ENCODE measurements around the gene C1QL4.

C1QL4 gene

DNA sequence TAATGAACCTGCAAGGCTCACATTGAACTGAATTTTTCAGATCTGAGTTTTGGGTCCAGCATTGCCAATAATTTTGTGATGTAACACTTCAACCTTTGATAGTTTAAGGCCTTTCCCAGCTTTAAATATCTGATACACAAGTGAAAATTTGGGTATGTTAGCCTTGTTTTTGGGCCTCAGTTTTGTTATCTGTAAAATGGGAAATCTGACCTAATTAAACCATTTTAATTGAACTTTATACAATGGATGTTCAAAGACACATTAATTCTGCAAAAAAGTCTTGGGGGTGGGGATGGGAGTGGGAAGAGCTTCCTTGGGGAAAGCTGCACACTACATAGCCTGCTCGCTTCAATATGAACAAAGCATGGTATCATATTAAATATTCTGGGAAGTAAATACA is 25.1 kb upstream of the C1QL4 start:
- peaks cover 0 to 2% of the 10 kb centered on the region in 2 experiments for H3K4me1 ChIP-seq (ENCODE audit: control insufficient read depth in 1 of 2, insufficient read depth in 2 of 2, low read length in 2 of 2)
- H3K79me1 ChIP-seq (ENCODE audit: low read length), result peaks cover 9% of the 10 kb centered on the region
- no peak overlapping the region for H4K91ac ChIP-seq (ENCODE audit: low read depth, low read length)
- no peak overlapping the region for H3K9ac ChIP-seq (ENCODE audit: low read length)
- no peaks in the 10 kb centered on the region for H3K36me3 ChIP-seq (ENCODE audit: control insufficient read depth in 1 of 2, insufficient read depth in 2 of 2, low read length in 2 of 2)
- no peak overlapping the region for H3K4ac ChIP-seq (ENCODE audit: low read depth, low read length)
- H3K27me3 ChIP-seq (ENCODE audit: insufficient read depth, low read length), result no peaks in the 10 kb centered on the region
- no CpG with 5 or more reads among the region's 1 CpG for WGBS (ENCODE audit: extremely low coverage, insufficient coverage, insufficient read length)
- H3K27ac ChIP-seq (ENCODE audit: low read depth, low read length), result no peak overlapping the region
- no peak overlapping the region for H3K4me3 ChIP-seq (ENCODE audit: low read depth, low read length)
- no peak overlapping the region for H3K4me2 ChIP-seq (ENCODE audit: low read length)
- H3K79me2 ChIP-seq (ENCODE audit: control insufficient read depth, insufficient read depth, low read length, poor library complexity), result peaks cover 5% of the 10 kb centered on the region
- no peak overlapping the region for H3K14ac ChIP-seq (ENCODE audit: low read length)
- H2BK120ac ChIP-seq (ENCODE audit: insufficient read depth, low read length, poor library complexity), result no peak overlapping the region
- H2AFZ ChIP-seq (ENCODE audit: insufficient read depth, low read length, poor library complexity), result no peak overlapping the region
- peaks cover 2% of the 10 kb centered on the region for H3K9me3 ChIP-seq (ENCODE audit: insufficient read depth, low read depth, low read length)
- no peak overlapping the region for H2AK5ac ChIP-seq (ENCODE audit: low read length)
- H4K12ac ChIP-seq (ENCODE audit: low read depth, low read length), result no peak overlapping the region
- H3K18ac ChIP-seq (ENCODE audit: low read length), result no peak overlapping the region
- no peak overlapping the region for H3K23ac ChIP-seq (ENCODE audit: low read length)
- no peak overlapping the region for H4K8ac ChIP-seq (ENCODE audit: low read depth, low read length)
- no peak overlapping the region for H2BK5ac ChIP-seq (ENCODE audit: low read depth, low read length, poor library complexity)
- no peak for DNase-seq
- no peak overlapping the region for H2BK12ac ChIP-seq (ENCODE audit: low read length)

DNA sequence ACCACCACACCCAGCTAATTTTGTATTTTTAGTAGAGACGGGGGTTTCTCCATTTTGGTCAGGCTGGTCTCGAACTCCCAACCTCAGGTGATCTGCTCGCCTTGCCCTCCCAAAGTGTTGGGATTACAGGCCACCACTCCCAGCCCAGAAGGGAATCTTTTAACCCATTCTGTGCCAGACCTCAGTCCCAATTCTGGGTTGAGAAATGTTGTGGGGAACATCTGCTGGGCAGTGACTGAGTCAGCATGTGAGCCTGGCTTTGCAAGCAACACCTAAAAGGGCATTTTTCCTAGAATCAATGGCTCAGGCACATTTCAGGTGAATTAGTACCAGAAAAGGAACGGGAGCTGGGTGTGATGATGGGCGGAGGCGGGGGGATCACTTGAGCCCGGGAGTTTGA is 22.7 kb upstream of the C1QL4 start:
- Histone ChIP-seq H2BK5ac (ENCODE audit: low read depth, low read length, poor library complexity) (no peak overlapping the region), H3K23ac (ENCODE audit: low read length) (no peak overlapping the region), H3K4me1 (ENCODE audit: control insufficient read depth in 1 of 2, insufficient read depth in 2 of 2, low read length in 2 of 2) (no peaks in the 10 kb centered on the region), H3K18ac (ENCODE audit: low read length) (no peak overlapping the region), H3K36me3 (ENCODE audit: control insufficient read depth in 1 of 2, insufficient read depth in 2 of 2, low read length in 2 of 2) (no peaks in the 10 kb centered on the region), H4K12ac (ENCODE audit: low read depth, low read length) (no peak overlapping the region), H3K4me2 (ENCODE audit: low read length) (no peak overlapping the region), H4K91ac (ENCODE audit: low read depth, low read length) (no peak overlapping the region), H3K4me3 (ENCODE audit: low read depth, low read length) (no peak overlapping the region), H2BK120ac (ENCODE audit: insufficient read depth, low read length, poor library complexity) (no peak overlapping the region), H3K9me3 (ENCODE audit: insufficient read depth, low read depth, low read length) (no peaks in the 10 kb centered on the region), H2BK12ac (ENCODE audit: low read length) (no peak overlapping the region), H4K8ac (ENCODE audit: low read depth, low read length) (no peak overlapping the region), H3K4ac (ENCODE audit: low read depth, low read length) (no peak overlapping the region), H2AFZ (ENCODE audit: insufficient read depth, low read length, poor library complexity) (no peak overlapping the region), H3K14ac (ENCODE audit: low read length) (no peak overlapping the region), H3K27ac (ENCODE audit: low read depth, low read length) (no peak overlapping the region), H3K79me1 (ENCODE audit: low read length) (no peaks in the 10 kb centered on the region), H3K27me3 (ENCODE audit: insufficient read depth, low read length) (no peaks in the 10 kb centered on the region), H2AK5ac (ENCODE audit: low read length) (no peak overlapping the region), H3K79me2 (ENCODE audit: control insufficient read depth, insufficient read depth, low read length, poor library complexity) (no peaks in the 10 kb centered on the region), H3K9ac (ENCODE audit: low read length) (no peak overlapping the region)
- DNase-seq, result no peak
- no CpG with 5 or more reads among the region's 7 CpGs for WGBS (ENCODE audit: extremely low coverage, insufficient coverage, insufficient read length)

DNA sequence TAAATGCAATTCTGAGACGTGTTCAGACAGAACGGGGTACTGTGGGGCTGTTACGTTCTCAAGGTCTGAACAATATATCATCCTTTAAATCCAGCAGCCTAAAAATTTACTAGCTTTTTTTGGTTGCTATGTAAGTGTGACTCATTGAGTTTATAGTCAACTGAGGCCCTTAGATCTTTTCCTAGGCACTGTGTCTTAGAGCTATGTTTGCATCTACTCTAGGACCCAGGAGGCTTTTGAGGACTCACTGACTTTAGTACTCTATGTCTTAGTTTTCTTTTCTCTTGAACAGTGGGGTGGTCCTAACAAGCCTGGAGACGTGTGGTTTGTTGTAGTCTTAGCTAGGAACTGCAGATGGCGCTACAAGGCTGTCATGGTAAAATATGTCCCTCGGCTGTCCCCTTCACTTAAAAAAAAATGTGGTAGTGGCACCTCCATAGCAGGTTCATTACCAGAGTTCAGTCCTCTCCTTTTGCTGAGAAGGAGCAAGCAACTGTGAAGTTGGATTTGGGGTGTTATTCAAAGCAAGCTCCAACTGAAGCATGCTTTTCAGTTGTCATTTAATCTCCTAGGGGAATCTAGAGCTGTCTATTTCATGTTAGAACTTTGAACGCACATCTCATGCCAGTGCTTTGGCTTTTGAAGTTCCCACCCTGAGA is 21.6 kb upstream of the C1QL4 start:
- no peaks in the 10 kb centered on the region for H3K79me1 ChIP-seq (ENCODE audit: low read length)
- H3K4ac ChIP-seq (ENCODE audit: low read depth, low read length), result no peak overlapping the region
- no peak overlapping the region for H3K27ac ChIP-seq (ENCODE audit: low read depth, low read length)
- WGBS (ENCODE audit: extremely low coverage, insufficient coverage, insufficient read length), result no CpG with 5 or more reads among the region's 7 CpGs
- no peaks in the 10 kb centered on the region for H3K79me2 ChIP-seq (ENCODE audit: control insufficient read depth, insufficient read depth, low read length, poor library complexity)
- H2BK120ac ChIP-seq (ENCODE audit: insufficient read depth, low read length, poor library complexity), result no peak overlapping the region
- no peak overlapping the region for H3K9ac ChIP-seq (ENCODE audit: low read length)
- H2AK5ac ChIP-seq (ENCODE audit: low read length), result no peak overlapping the region
- no peak overlapping the region for H3K18ac ChIP-seq (ENCODE audit: low read length)
- no peak overlapping the region for H2AFZ ChIP-seq (ENCODE audit: insufficient read depth, low read length, poor library complexity)
- H4K8ac ChIP-seq (ENCODE audit: low read depth, low read length), result no peak overlapping the region
- no peaks in the 10 kb centered on the region for H3K9me3 ChIP-seq (ENCODE audit: insufficient read depth, low read depth, low read length)
- no peaks in the 10 kb centered on the region for H3K36me3 ChIP-seq (ENCODE audit: control insufficient read depth in 1 of 2, insufficient read depth in 2 of 2, low read length in 2 of 2)
- DNase-seq, result peak in 1 of 2 donors; percentile 77
- H3K4me2 ChIP-seq (ENCODE audit: low read length), result no peak overlapping the region
- H3K23ac ChIP-seq (ENCODE audit: low read length), result no peak overlapping the region
- H3K14ac ChIP-seq (ENCODE audit: low read length), result no peak overlapping the region
- H2BK12ac ChIP-seq (ENCODE audit: low read length), result no peak overlapping the region
- no peak overlapping the region for H4K12ac ChIP-seq (ENCODE audit: low read depth, low read length)
- H3K4me3 ChIP-seq (ENCODE audit: low read depth, low read length), result no peak overlapping the region
- no peaks in the 10 kb centered on the region for H3K27me3 ChIP-seq (ENCODE audit: insufficient read depth, low read length)
- no peak overlapping the region for H4K91ac ChIP-seq (ENCODE audit: low read depth, low read length)
- H3K4me1 ChIP-seq (ENCODE audit: control insufficient read depth in 1 of 2, insufficient read depth in 2 of 2, low read length in 2 of 2), result no peaks in the 10 kb centered on the region
- no peak overlapping the region for H2BK5ac ChIP-seq (ENCODE audit: low read depth, low read length, poor library complexity)

DNA sequence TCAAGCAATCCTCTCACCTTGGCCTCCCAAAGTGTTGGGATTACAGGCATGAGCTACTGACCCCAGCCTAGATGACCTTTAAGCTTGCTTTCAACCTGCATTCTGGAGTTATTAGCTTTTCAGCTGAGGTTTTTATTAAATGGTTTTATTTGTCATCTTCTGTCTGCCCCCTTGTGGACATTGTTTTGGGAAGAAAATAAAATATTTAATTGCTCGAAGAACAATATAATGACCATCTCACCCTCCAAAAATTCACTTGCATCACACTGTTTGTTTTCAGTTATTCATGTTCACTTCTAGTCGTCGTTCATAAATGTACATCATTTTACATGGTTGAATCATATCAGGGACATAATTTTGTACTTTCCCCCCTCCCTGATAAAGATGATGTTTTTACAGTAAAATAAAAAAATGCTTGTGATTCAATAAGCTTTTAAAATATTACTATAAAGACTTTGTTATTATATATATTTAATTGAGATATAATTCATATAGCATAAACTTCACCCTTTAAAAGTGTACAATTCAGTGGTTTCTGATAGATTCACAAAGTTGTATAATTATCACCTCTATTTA is 20.2 kb upstream of the C1QL4 start:
- Histone ChIP-seq H3K27me3 (ENCODE audit: insufficient read depth, low read length) (no peaks in the 10 kb centered on the region), H4K91ac (ENCODE audit: low read depth, low read length) (no peak overlapping the region), H3K9me3 (ENCODE audit: insufficient read depth, low read depth, low read length) (no peaks in the 10 kb centered on the region), H3K9ac (ENCODE audit: low read length) (no peak overlapping the region), H3K23ac (ENCODE audit: low read length) (no peak overlapping the region), H2BK120ac (ENCODE audit: insufficient read depth, low read length, poor library complexity) (no peak overlapping the region), H3K4ac (ENCODE audit: low read depth, low read length) (no peak overlapping the region), H2AFZ (ENCODE audit: insufficient read depth, low read length, poor library complexity) (no peak overlapping the region), H3K27ac (ENCODE audit: low read depth, low read length) (no peak overlapping the region), H3K4me1 (ENCODE audit: control insufficient read depth in 1 of 2, insufficient read depth in 2 of 2, low read length in 2 of 2) (no peaks in the 10 kb centered on the region), H3K14ac (ENCODE audit: low read length) (no peak overlapping the region), H4K8ac (ENCODE audit: low read depth, low read length) (no peak overlapping the region), H2BK12ac (ENCODE audit: low read length) (no peak overlapping the region), H4K12ac (ENCODE audit: low read depth, low read length) (no peak overlapping the region), H3K79me2 (ENCODE audit: control insufficient read depth, insufficient read depth, low read length, poor library complexity) (no peaks in the 10 kb centered on the region), H3K18ac (ENCODE audit: low read length) (no peak overlapping the region), H3K4me3 (ENCODE audit: low read depth, low read length) (no peak overlapping the region), H3K79me1 (ENCODE audit: low read length) (no peaks in the 10 kb centered on the region), H2BK5ac (ENCODE audit: low read depth, low read length, poor library complexity) (no peak overlapping the region), H2AK5ac (ENCODE audit: low read length) (no peak overlapping the region), H3K36me3 (ENCODE audit: control insufficient read depth in 1 of 2, insufficient read depth in 2 of 2, low read length in 2 of 2) (no peaks in the 10 kb centered on the region), H3K4me2 (ENCODE audit: low read length) (no peak overlapping the region)
- DNase-seq, result peak in 1 of 2 donors; percentile 73
- no CpG with 5 or more reads among the region's 3 CpGs for WGBS (ENCODE audit: extremely low coverage, insufficient coverage, insufficient read length)

Measured in trophoblast cell (in vitro differentiated cells and primary cell).